ENCODE results near the gene ACAA1.
"Not testable (repeated sequence)": the region's sequence is repeated elsewhere in the genome, so short reads cannot be mapped to it uniquely, and the experiment has no call there.

ACAA1 gene

GRCh38 chr3:38094999-38095398 lies 41.9 kb downstream of the ACAA1 start:
- H3K4me3 ChIP-seq (ENCODE audit: low read depth, low read length) = no peak overlapping the region
- no peak for DNase-seq
- TF ChIP-seq CTCF (IDR thresholded peaks at IDR 0.05; ENCODE audit: low read depth, low read length) = no peak
- no peaks in the 10 kb centered on the region for H3K36me3 ChIP-seq
- H3K27me3 ChIP-seq (ENCODE audit: insufficient read depth, low read depth, severe bottlenecking) = no peaks in the 10 kb centered on the region
- no peaks in the 10 kb centered on the region for H3K9me3 ChIP-seq (ENCODE audit: severe bottlenecking)
- no peak overlapping the region for H3K27ac ChIP-seq

- Histone ChIP-seq H3K36me3 (no peaks in the 10 kb centered on the region), H3K27me3 (ENCODE audit: insufficient read depth, low read depth, severe bottlenecking) (no peaks in the 10 kb centered on the region), H3K27ac (no peak overlapping the region), H3K9me3 (ENCODE audit: severe bottlenecking) (no peaks in the 10 kb centered on the region), H3K4me3 (ENCODE audit: low read depth, low read length) (no peak overlapping the region)
- DNase-seq = no peak
- TF ChIP-seq CTCF (IDR thresholded peaks at IDR 0.05; ENCODE audit: low read depth, low read length) = no peak
Measured at GRCh38 chr3:38090453-38090852, 46.5 kb downstream of the ACAA1 start.

- H3K27me3 ChIP-seq (ENCODE audit: insufficient read depth, low read depth, severe bottlenecking) = no peaks in the 10 kb centered on the region
- H3K4me3 ChIP-seq (ENCODE audit: low read depth, low read length) = no peak overlapping the region
- TF ChIP-seq CTCF (IDR thresholded peaks at IDR 0.05; ENCODE audit: low read depth, low read length) = no peak
- H3K9me3 ChIP-seq (ENCODE audit: severe bottlenecking) = peaks cover under 1% of the 10 kb centered on the region
- H3K36me3 ChIP-seq = no peaks in the 10 kb centered on the region
- H3K27ac ChIP-seq = no peak overlapping the region
- DNase-seq = no peak
Measured at GRCh38 chr3:38089163-38089562, 47.8 kb downstream of the ACAA1 start.

GRCh38 chr3:38088126-38089078 lies 48.5 kb downstream of the ACAA1 start:
- no peaks in the 10 kb centered on the region for H3K36me3 ChIP-seq
- H3K27ac ChIP-seq = no peak overlapping the region
- no peak for TF ChIP-seq CTCF (IDR thresholded peaks at IDR 0.05; ENCODE audit: low read depth, low read length)
- no peak for DNase-seq
- no peak overlapping the region for H3K4me3 ChIP-seq (ENCODE audit: low read depth, low read length)
- peaks cover 5% of the 10 kb centered on the region for H3K9me3 ChIP-seq (ENCODE audit: severe bottlenecking)
- H3K27me3 ChIP-seq (ENCODE audit: insufficient read depth, low read depth, severe bottlenecking) = no peaks in the 10 kb centered on the region

GRCh38 chr3:38087278-38087677 lies 49.6 kb downstream of the ACAA1 start:
- not testable (repeated sequence) for H3K27me3 ChIP-seq (ENCODE audit: insufficient read depth, low read depth, severe bottlenecking); DNase-seq; H3K9me3 ChIP-seq (ENCODE audit: severe bottlenecking); H3K4me3 ChIP-seq (ENCODE audit: low read depth, low read length); H3K27ac ChIP-seq; H3K36me3 ChIP-seq

- no peak for DNase-seq
- Histone ChIP-seq H3K36me3 (no peaks in the 10 kb centered on the region), H3K27me3 (ENCODE audit: insufficient read depth, low read depth, severe bottlenecking) (no peaks in the 10 kb centered on the region), H3K4me3 (ENCODE audit: low read depth, low read length) (no peak overlapping the region), H3K9me3 (ENCODE audit: severe bottlenecking) (peaks cover 8% of the 10 kb centered on the region), H3K27ac (no peak overlapping the region)
- no peak for TF ChIP-seq CTCF (IDR thresholded peaks at IDR 0.05; ENCODE audit: low read depth, low read length)
Measured at GRCh38 chr3:38086496-38086895, 50.4 kb downstream of the ACAA1 start.

Measured in WERI-Rb-1 (cell line).